ENCODE measurements around the gene ZNF223.

ZNF223 gene

DNA sequence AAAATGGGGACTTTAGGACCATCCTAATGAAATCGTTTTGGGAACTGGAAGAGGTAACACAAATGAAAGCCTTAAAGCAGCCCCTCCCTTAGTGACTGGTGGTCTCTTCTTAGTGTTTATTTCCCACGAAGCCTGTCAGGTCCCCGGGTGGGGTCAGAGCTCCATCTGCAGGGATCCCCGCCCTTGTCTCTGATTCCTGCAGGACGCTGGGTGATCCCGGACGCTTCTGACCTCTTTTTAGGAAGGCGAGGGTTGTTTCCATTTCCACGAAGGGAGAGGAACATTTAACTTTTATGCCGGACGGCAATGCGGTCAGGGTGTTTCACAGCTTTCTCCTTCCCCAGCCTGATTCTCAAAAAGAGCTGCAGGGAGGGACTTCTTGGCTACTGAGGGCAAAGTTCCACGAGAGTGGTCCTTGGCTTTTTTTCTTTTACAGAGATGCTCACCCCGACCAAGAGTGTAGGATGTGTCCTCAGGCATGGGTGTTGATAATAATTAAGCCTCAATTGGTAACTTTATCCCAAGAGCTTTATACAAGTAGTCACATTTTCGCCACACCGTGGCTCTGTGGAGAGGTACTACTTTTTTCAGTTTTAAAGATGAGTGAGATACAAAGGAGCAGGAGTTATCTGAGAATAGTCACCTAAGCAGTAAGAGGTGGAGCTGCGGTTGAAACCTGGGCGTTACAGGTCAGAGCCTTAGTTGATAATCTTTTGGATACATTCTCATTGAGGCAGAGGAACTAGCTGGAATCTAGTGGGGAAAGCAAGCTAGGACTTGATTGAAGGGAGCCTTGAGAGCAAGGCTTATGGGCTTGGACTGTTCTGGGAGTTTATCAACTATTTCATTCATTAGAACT, 20.9 kb downstream of the ZNF223 start:
- DNase-seq = no peak

DNA sequence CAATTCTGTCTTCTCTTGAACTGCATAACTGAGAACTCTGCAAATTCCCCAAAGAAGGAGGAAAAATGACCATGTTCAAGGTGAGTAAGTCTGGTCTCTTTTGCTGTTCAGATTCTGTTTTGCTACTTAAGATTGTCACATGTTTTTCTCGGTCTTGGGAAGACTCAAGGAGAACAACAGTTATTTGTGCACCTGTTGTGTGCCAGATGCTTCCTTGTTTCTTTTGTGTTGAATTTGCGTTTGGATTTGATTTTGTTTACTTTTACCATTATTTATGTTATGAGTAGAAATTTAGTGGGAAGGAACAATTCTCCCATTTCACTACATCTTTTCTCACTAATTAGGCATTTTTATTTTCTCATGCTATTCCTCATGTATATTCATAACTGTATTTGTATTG, 24.5 kb downstream of the ZNF223 start:
- no peak for DNase-seq

- no peak for DNase-seq
Measured at GRCh38 chr19:44092108-44092507, 40.3 kb downstream of the ZNF223 start.

DNA sequence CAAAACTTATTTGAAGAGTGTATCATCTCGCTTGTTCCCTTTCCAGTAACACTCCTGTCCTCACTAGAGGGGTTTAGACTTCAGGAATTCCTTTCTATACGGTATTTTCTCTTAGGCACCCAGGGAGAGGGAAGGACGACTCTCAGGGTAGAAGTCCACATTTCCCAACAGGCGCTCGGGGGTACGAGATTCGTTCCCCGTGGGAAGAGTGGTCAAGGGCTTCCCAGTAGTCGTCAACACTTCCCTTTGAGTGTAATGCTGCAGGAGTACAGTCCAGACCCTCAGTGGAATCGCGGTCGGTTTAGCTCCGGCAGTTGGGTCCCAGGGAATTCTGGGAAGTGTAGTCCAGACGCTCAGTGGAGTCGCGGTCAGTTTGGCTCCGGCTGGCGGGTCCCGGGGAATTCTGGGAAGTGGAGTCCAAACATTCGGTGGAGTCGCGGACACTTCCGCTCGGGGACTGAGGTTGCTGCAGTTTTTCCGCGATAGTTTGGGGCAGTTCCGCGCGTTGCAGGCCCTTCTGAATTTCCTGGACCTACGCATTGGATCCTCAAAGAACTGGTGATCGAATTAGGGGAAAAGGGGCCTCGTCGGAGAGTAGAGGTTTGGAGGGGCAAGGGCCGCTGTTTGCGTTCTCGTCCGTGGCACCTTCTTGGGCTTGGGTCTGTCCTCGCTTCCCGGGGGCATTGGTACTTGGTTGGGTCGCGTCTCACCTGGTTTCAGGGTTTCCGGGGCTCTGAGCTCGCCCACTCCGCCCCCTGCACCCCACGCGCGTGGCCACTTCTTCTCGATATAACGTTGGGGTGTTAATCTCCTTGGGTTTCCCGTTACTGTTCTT, 42.3 kb downstream of the ZNF223 start, which contains the start of gene ZNF224:
Gene ZNF224 (plus strand): TSS at position 431 of the 835 bp plus-strand sequence. CDS start 3,513 bp downstream, outside the sequence.
- peak; percentile 82 for DNase-seq

DNA sequence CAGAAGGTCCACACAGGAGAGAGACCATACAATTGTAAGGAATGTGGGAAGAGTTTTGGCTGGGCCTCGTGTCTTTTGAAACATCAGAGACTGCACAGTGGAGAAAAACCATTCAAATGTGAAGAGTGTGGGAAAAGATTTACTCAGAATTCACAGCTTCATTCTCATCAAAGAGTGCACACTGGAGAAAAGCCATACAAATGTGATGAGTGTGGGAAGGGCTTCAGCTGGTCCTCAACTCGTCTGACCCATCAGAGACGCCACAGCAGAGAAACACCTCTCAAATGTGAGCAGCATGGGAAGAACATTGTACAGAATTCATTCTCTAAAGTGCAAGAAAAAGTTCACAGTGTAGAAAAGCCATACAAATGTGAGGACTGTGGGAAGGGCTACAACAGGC, 55.9 kb downstream of the ZNF223 start:
- no peak for DNase-seq

- no peak for DNase-seq
Measured at GRCh38 chr19:44109458-44109857, 57.6 kb downstream of the ZNF223 start.

DNA sequence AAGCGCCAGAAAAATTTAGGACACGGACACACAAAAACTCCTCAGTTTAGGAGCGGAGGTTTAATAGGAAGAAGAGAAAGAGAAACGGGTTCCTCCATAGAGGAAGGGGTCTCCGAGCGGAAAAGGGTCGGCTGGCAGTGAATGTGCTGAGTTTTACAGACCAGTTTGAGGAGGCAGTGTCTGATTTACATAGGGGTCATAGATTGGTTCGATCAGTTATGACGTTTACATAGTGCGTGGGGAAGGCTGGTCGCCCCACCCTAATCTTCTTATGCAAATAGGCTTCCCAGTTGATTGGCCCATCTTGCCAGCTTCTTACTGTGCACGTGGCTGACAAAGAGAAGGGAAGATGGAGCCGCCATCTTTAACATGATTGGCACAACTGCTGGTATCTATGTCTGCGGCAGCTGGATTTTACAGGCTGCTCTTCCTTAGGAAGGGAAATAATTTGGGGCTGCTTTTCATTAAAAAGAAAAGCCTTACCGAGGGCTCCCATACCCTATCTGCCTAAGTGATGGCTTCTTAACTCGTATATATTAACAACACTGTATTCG, 60.2 kb downstream of the ZNF223 start:
- no peak for DNase-seq

GRCh38 chr19:44112802-44113137, 60.9 kb downstream of the ZNF223 start:
- DNase-seq = no peak

- DNase-seq = peak; percentile 87
Measured at GRCh38 chr19:44113138-44113783, 61.4 kb downstream of the ZNF223 start, which contains the start of gene ZNF225. Gene ZNF225 (plus strand): TSS chr19:44113399. CDS start chr19:44115828, 2,429 bp downstream.

- no peak for DNase-seq
Measured at GRCh38 chr19:44113784-44114390, 62.1 kb downstream of the ZNF223 start.
